HepG2 (cell line): ENCODE results near the gene NGLY1. TPM values are rescaled to one million over a fixed set of nuclear protein-coding genes. Genes with fewer than 3 reads are reported as not detected.

Source experiments
- ATAC-seq: fragments of 200-7000 bp; cut with Tn5 transposase; 3 replicates; pipeline ENCODE4 v1.9.1; 2020; ENCODE audit warnings: mild to moderate bottlenecking, moderate library complexity
- BruUV-seq: library from RNA; stranded (reverse); fragments of 400-500 nt; replicated peaks from 2 replicates; lab custom pipeline; 2021; lab: Mats Ljungman, UMichigan
- CTCF ChIA-PET: fragments of 300-600 bp; formaldehyde crosslinking; extraction: SDS; loops from one replicate; lab custom pipeline; 2021; ENCODE audit warnings: low total read pairs, inconsistent platforms, low intra/inter-chr PET ratio; lab: Yijun Ruan, JAX
- POLR2A ChIA-PET: fragments of 350-600 bp; sonication (Branson Sonifier 250); formaldehyde crosslinking; loops from one replicate; lab custom pipeline; 2020; ENCODE audit warnings: antibody characterized with exemption, inconsistent platforms; lab: Yijun Ruan, JAX
- DNase-seq: peaks from one replicate; pipeline ENCODE4 v3.0.0-alpha.2; 2015; ENCODE audit warnings: low spot score
- FAIRE-seq: peaks from 3 replicates; lab custom pipeline; 2011; peaks lifted over from hg19 to GRCh38; lab: Jason Lieb, UNC
- H2AFZ ChIP-seq: one replicate; pipeline ENCODE4 v1.6.1; 2011; ENCODE audit warnings: low read length, inconsistent platforms
- H3K27ac ChIP-seq: fragments of 300-600 bp; 3 replicates; pipeline ENCODE4 v1.8.0; 2011; ENCODE audit warnings: mixed run types, mild to moderate bottlenecking, mixed read lengths, low read length, inconsistent platforms; ENCODE audit not compliant: insufficient read depth; ENCODE audit errors: extremely low read length
- H3K27me3 ChIP-seq, 2 experiments: fragments of 200-600 bp in 1 of 2; 2 replicates in 1 of 2; 3 replicates in 1 of 2; pipeline versions ENCODE4 v1.6.0 to v1.8.0; 2011; ENCODE audit warnings: low read length in 2 of 2, mild to moderate bottlenecking in 2 of 2, moderate library complexity in 2 of 2, inconsistent platforms in 1 of 2; ENCODE audit not compliant: insufficient read depth in 2 of 2, control insufficient read depth in 1 of 2
- H3K36me3 ChIP-seq, 2 experiments: fragments of 200-600 bp in 1 of 2; replicated peaks in 1 of 2; 2 replicates in 1 of 2; 3 replicates in 1 of 2; pipeline versions ENCODE4 v1.5.1 to v1.8.0; 2011; ENCODE audit warnings: low read length in 2 of 2, inconsistent platforms in 1 of 2; ENCODE audit not compliant: insufficient read depth in 2 of 2, control insufficient read depth in 1 of 2
- H3K4me1 ChIP-seq: 2 replicates; pipeline ENCODE4 v1.5.1; 2012; ENCODE audit warnings: low read length, inconsistent platforms; ENCODE audit not compliant: insufficient read depth
- H3K4me2 ChIP-seq: 2 replicates; pipeline ENCODE4 v1.6.0; 2011; ENCODE audit warnings: low read depth, low read length, inconsistent platforms
- H3K4me3 ChIP-seq, 3 experiments: fragments of 200-600 bp in 1 of 3; sonication (generic), shearing (Covaris generic) in 1 of 3; replicated peaks in 1 of 3; 2 replicates each; pipeline ENCODE4 v1.5.1; 2011 to 2016; ENCODE audit warnings: low read length in 3 of 3, inconsistent platforms in 2 of 3, low read depth in 2 of 3, mild to moderate bottlenecking in 2 of 3, control low read depth in 1 of 3, mixed read lengths in 1 of 3; ENCODE audit not compliant: insufficient read depth in 1 of 3
- H3K79me2 ChIP-seq: one replicate; pipeline ENCODE4 v1.6.1; 2011; ENCODE audit warnings: low read length, inconsistent platforms; ENCODE audit not compliant: insufficient read depth
- H3K9ac ChIP-seq: 2 replicates; pipeline ENCODE4 v1.6.0; 2011; ENCODE audit warnings: mild to moderate bottlenecking, low read depth, low read length, inconsistent platforms; ENCODE audit not compliant: insufficient read depth
- H3K9me3 ChIP-seq: 2 replicates; pipeline ENCODE4 v1.5.1; 2012; ENCODE audit warnings: mild to moderate bottlenecking, low read length
- H4K20me1 ChIP-seq: 2 replicates; pipeline ENCODE4 v1.6.0; 2011; ENCODE audit warnings: inconsistent platforms, mild to moderate bottlenecking, low read length, moderate library complexity; ENCODE audit not compliant: insufficient read depth
- ARHGAP35 ChIP-seq: sonication (generic); formaldehyde crosslinking; IDR thresholded peaks from 2 replicates; pipeline ENCODE4 v1.9.0; 2022; ENCODE audit warnings: mild to moderate bottlenecking, inconsistent platforms, moderate library complexity, missing genetic modification reagents, borderline replicate concordance
- ATRX ChIP-seq: sonication (generic); formaldehyde crosslinking; IDR thresholded peaks from 2 replicates; pipeline ENCODE4 v1.4.0; 2020; ENCODE audit warnings: missing genetic modification reagents, borderline replicate concordance
- GZF1 ChIP-seq: sonication (generic); formaldehyde crosslinking; IDR thresholded peaks from 2 replicates; pipeline ENCODE4 v1.5.1; 2020; ENCODE audit warnings: mild to moderate bottlenecking, missing genetic modification reagents
- HNRNPUL1 ChIP-seq: fragments of 200-400 bp; formaldehyde crosslinking; IDR thresholded peaks from 2 replicates; pipeline ENCODE4 v1.6.1; 2017; ENCODE audit warnings: low read depth, mild to moderate bottlenecking, low read length, moderate library complexity
- MXD4 ChIP-seq: IDR thresholded peaks from 2 replicates; pipeline ENCODE4 v1.6.1; 2016; ENCODE audit warnings: mild to moderate bottlenecking, missing biosample characterization, missing genetic modification reagents
- NR3C1 ChIP-seq: sonication (generic); formaldehyde crosslinking; IDR thresholded peaks from 2 replicates; pipeline ENCODE4 v1.4.0; 2020; ENCODE audit warnings: missing genetic modification reagents
- RXRB ChIP-seq: IDR thresholded peaks from 2 replicates; pipeline ENCODE4 v1.6.1; 2016; ENCODE audit warnings: borderline replicate concordance, missing genetic modification reagents, missing compliant biosample characterization
- SMARCC2 ChIP-seq: fragments of 450-650 bp; IDR thresholded peaks from 2 replicates; pipeline ENCODE4 v1.6.1; 2017; ENCODE audit warnings: antibody characterized with exemption, mild to moderate bottlenecking
- SRSF1 ChIP-seq: fragments of 200-400 bp; formaldehyde crosslinking; optimal IDR thresholded peaks from 2 replicates; pipeline ENCODE3; 2017; ENCODE audit warnings: mild to moderate bottlenecking, low read depth, low read length, moderate library complexity
- TBP ChIP-seq: sonication (generic); formaldehyde crosslinking; IDR thresholded peaks from 2 replicates; pipeline ENCODE4 v1.5.0; 2020; ENCODE audit warnings: missing genetic modification reagents
- ZFP36 ChIP-seq: fragments of 150-350 bp; IDR thresholded peaks from 2 replicates; pipeline ENCODE4 v1.6.1; 2018; ENCODE audit warnings: borderline replicate concordance, low read length, low read depth; ENCODE audit not compliant: partially characterized antibody
- ZFP36L1 ChIP-seq: sonication (generic); formaldehyde crosslinking; IDR thresholded peaks from 2 replicates; pipeline ENCODE4 v1.8.0; 2022; ENCODE audit warnings: mild to moderate bottlenecking, missing genetic modification reagents, moderate library complexity
- ZNF292 ChIP-seq: sonication (generic); formaldehyde crosslinking; IDR thresholded peaks from 2 replicates; pipeline ENCODE4 v1.8.1; 2022; ENCODE audit warnings: mild to moderate bottlenecking, low read depth, missing genetic modification reagents, borderline replicate concordance
- ZNF441 ChIP-seq: sonication (generic); formaldehyde crosslinking; IDR thresholded peaks from 2 replicates; pipeline ENCODE4 v1.7.0; 2021; ENCODE audit warnings: missing genetic modification reagents, borderline replicate concordance
- WGBS: methylation state at CpG from one replicate; pipeline ENCODE4 v1.1.6; 2017; ENCODE audit warnings: low lambda C conversion rate; 5-methylcytosine and 5-hydroxymethylcytosine counted together
- in situ Hi-C: cut with HindIII; loops from 2 replicates; pipeline ENCODE4 v1.10.0; 2017; ENCODE audit warnings: low pct_unique_long_range_greater_than_20kb; ENCODE audit not compliant: extremely low pct_ligation_motif_present
- intact Hi-C: fragments of 100-400 bp; cut with micrococcal nuclease; formaldehyde crosslinking; loops from one replicate; pipeline ENCODE4 v1.10.0; 2022; ENCODE audit not compliant: unreplicated experiment
- polyA plus RNA-seq, 8 experiments: library from polyadenylated mRNA; depleted of rRNA in 3 of 8; stranded (reverse) in 7 of 8; unstranded in 1 of 8; fragments of >200 nt; fragmentation: Illumina TruSeq in 4 of 8; extraction: Trizol in 4 of 8; gene quantifications; 2 replicates each; pipeline versions ENCODE4 v1.2.1 to v1.2.3, GENCODE V29; 2011 to 2016; ENCODE audit warnings: low read depth in 4 of 8, missing spikeins in 1 of 8, mixed read lengths in 1 of 8; ENCODE audit not compliant: insufficient read depth in 1 of 8
- total RNA-seq, 5 experiments: library from RNA; depleted of rRNA; stranded (reverse); fragments of >200 nt; fragmentation: Illumina TruSeq; extraction: Trizol; gene quantifications; 2 replicates each; pipeline ENCODE4 v1.2.3, GENCODE V29; 2016; ENCODE audit warnings: low read depth in 1 of 5
- TF ChIP-seq, protein P1 (sequence below): sonication (generic); formaldehyde crosslinking; IDR thresholded peaks from 2 replicates; pipeline ENCODE4 v1.8.1; 2023; ENCODE audit warnings: mild to moderate bottlenecking, missing genetic modification reagents, borderline replicate concordance
- TF ChIP-seq, protein P2 (sequence below): sonication (generic); formaldehyde crosslinking; IDR thresholded peaks from 2 replicates; pipeline ENCODE4 v1.4.0; 2020; ENCODE audit warnings: mild to moderate bottlenecking, missing genetic modification reagents
- TF ChIP-seq, protein P3 (sequence below): sonication (generic); formaldehyde crosslinking; IDR thresholded peaks from 2 replicates; pipeline ENCODE4 v1.4.0; 2020; ENCODE audit warnings: missing genetic modification reagents, borderline replicate concordance
- TF ChIP-seq, protein P4 (sequence below): sonication (generic); formaldehyde crosslinking; IDR thresholded peaks from 2 replicates; pipeline ENCODE4 v1.8.0; 2022; ENCODE audit warnings: low read depth, missing genetic modification reagents

Gene NGLY1
- total and polyA plus RNA-seq, 2 of the 13 experiments (the other 11 are each of a cell fraction or from before 2014, with no cell fraction given), result 28.2 to 44.5 TPM

DNA sequence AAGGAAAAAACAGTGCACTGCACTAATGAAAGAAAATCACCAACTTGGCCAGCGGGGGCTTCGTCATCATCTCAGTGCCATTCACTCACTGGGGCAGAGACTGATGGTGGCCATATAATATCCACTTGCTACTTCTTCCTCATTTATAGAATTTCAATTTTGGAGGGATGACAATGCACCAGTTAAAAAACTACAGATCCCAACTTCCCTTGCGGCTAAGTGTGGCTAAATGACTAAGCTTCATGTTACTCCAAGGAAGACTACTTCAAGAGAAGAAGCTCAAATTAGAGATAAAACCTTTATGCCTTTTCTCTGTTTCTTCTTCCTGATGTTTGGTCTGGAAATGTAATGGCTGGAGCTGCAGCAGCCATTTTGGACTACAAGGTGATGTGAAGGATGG is 38.8 kb downstream of the NGLY1 start:
- H3K4me1 ChIP-seq, result no peaks in the 10 kb centered on the region
- no peak overlapping the region for H2AFZ ChIP-seq
- no peak for DNase-seq
- FAIRE-seq, result no peak
- H3K4me3 ChIP-seq, result no peak overlapping the region
- TF ChIP-seq, protein P1, sequence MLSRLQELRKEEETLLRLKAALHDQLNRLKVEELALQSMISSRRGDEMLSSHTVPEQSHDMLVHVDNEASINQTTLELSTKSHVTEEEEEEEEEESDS (CRISPR knock-in tag), result no peak
- TF ChIP-seq, protein P2, sequence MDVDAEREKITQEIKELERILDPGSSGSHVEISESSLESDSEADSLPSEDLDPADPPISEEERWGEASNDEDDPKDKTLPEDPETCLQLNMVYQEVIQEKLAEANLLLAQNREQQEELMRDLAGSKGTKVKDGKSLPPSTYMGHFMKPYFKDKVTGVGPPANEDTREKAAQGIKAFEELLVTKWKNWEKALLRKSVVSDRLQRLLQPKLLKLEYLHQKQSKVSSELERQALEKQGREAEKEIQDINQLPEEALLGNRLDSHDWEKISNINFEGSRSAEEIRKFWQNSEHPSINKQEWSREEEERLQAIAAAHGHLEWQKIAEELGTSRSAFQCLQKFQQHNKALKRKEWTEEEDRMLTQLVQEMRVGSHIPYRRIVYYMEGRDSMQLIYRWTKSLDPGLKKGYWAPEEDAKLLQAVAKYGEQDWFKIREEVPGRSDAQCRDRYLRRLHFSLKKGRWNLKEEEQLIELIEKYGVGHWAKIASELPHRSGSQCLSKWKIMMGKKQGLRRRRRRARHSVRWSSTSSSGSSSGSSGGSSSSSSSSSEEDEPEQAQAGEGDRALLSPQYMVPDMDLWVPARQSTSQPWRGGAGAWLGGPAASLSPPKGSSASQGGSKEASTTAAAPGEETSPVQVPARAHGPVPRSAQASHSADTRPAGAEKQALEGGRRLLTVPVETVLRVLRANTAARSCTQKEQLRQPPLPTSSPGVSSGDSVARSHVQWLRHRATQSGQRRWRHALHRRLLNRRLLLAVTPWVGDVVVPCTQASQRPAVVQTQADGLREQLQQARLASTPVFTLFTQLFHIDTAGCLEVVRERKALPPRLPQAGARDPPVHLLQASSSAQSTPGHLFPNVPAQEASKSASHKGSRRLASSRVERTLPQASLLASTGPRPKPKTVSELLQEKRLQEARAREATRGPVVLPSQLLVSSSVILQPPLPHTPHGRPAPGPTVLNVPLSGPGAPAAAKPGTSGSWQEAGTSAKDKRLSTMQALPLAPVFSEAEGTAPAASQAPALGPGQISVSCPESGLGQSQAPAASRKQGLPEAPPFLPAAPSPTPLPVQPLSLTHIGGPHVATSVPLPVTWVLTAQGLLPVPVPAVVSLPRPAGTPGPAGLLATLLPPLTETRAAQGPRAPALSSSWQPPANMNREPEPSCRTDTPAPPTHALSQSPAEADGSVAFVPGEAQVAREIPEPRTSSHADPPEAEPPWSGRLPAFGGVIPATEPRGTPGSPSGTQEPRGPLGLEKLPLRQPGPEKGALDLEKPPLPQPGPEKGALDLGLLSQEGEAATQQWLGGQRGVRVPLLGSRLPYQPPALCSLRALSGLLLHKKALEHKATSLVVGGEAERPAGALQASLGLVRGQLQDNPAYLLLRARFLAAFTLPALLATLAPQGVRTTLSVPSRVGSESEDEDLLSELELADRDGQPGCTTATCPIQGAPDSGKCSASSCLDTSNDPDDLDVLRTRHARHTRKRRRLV (CRISPR knock-in tag), result no peak
- TF ChIP-seq, protein P3, sequence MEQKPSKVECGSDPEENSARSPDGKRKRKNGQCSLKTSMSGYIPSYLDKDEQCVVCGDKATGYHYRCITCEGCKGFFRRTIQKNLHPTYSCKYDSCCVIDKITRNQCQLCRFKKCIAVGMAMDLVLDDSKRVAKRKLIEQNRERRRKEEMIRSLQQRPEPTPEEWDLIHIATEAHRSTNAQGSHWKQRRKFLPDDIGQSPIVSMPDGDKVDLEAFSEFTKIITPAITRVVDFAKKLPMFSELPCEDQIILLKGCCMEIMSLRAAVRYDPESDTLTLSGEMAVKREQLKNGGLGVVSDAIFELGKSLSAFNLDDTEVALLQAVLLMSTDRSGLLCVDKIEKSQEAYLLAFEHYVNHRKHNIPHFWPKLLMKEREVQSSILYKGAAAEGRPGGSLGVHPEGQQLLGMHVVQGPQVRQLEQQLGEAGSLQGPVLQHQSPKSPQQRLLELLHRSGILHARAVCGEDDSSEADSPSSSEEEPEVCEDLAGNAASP, result no peak
- no peak for TF ChIP-seq ZFP36L1 (CRISPR knock-in tag)
- TF ChIP-seq SRSF1, result no peak
- no peak for TF ChIP-seq SMARCC2
- TF ChIP-seq ZNF292, result no peak
- no peak for TF ChIP-seq NR3C1 (CRISPR knock-in tag)
- no peak for TF ChIP-seq HNRNPUL1
- TF ChIP-seq ZNF441 (CRISPR knock-in tag), result no peak
- TF ChIP-seq MXD4, result no peak
- no peak for TF ChIP-seq TBP
- TF ChIP-seq GZF1 (CRISPR knock-in tag), result no peak
- TF ChIP-seq RXRB (CRISPR knock-in tag), result no peak
- TF ChIP-seq, protein P4, sequence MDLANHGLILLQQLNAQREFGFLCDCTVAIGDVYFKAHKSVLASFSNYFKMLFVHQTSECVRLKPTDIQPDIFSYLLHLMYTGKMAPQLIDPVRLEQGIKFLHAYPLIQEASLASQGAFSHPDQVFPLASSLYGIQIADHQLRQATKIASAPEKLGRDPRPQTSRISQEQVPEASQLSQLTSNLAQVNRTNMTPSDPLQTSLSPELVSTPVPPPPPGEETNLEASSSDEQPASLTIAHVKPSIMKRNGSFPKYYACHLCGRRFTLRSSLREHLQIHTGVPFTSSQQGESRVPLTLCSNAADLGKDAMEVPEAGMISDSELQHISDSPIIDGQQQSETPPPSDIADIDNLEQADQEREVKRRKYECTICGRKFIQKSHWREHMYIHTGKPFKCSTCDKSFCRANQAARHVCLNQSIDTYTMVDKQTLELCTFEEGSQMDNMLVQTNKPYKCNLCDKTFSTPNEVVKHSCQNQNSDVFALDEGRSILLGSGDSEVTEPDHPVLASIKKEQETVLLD (CRISPR knock-in tag), result no peak
- TF ChIP-seq ZFP36, result no peak
- TF ChIP-seq ATRX (CRISPR knock-in tag), result no peak
- no peak for TF ChIP-seq ARHGAP35
- TF ChIP-seq, all 625 proteins: peak for 0
- H3K79me2 ChIP-seq, result no peaks in the 10 kb centered on the region
- peaks cover 8 to 26% of the 10 kb centered on the region in 2 experiments for H3K36me3 ChIP-seq
- H3K4me2 ChIP-seq, result no peak overlapping the region
- 98% methylated on average over 3 of the region's 3 CpGs for WGBS
- ChIA-PET POLR2A (interaction anchor here (1.0 kb wide), 1 partner anchor 39 kb away, joined by 3 read pairs; the partner anchor contains the start of gene NGLY1), CTCF (no interaction called here)
- no peaks in the 10 kb centered on the region for H3K27me3 ChIP-seq
- in situ Hi-C loops, result no loop called here
- H3K27ac ChIP-seq, result no peak overlapping the region
- H3K9me3 ChIP-seq, result no peaks in the 10 kb centered on the region
- intact Hi-C loops, result no loop called here
- no peak overlapping the region for H3K9ac ChIP-seq
- no TSS peak for BruUV-seq
- no peaks in the 10 kb centered on the region for H4K20me1 ChIP-seq
- no peak for ATAC-seq
